Measurements from ENCODE around the gene SPTLC2.
A peak's percentile ranks its signal among the peaks of the same experiment; 100 is the strongest.
"Not testable (repeated sequence)": the region's sequence is repeated elsewhere in the genome, so short reads cannot be mapped to it uniquely, and the experiment has no call there.

SPTLC2 gene, protein sequence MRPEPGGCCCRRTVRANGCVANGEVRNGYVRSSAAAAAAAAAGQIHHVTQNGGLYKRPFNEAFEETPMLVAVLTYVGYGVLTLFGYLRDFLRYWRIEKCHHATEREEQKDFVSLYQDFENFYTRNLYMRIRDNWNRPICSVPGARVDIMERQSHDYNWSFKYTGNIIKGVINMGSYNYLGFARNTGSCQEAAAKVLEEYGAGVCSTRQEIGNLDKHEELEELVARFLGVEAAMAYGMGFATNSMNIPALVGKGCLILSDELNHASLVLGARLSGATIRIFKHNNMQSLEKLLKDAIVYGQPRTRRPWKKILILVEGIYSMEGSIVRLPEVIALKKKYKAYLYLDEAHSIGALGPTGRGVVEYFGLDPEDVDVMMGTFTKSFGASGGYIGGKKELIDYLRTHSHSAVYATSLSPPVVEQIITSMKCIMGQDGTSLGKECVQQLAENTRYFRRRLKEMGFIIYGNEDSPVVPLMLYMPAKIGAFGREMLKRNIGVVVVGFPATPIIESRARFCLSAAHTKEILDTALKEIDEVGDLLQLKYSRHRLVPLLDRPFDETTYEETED

DNA sequence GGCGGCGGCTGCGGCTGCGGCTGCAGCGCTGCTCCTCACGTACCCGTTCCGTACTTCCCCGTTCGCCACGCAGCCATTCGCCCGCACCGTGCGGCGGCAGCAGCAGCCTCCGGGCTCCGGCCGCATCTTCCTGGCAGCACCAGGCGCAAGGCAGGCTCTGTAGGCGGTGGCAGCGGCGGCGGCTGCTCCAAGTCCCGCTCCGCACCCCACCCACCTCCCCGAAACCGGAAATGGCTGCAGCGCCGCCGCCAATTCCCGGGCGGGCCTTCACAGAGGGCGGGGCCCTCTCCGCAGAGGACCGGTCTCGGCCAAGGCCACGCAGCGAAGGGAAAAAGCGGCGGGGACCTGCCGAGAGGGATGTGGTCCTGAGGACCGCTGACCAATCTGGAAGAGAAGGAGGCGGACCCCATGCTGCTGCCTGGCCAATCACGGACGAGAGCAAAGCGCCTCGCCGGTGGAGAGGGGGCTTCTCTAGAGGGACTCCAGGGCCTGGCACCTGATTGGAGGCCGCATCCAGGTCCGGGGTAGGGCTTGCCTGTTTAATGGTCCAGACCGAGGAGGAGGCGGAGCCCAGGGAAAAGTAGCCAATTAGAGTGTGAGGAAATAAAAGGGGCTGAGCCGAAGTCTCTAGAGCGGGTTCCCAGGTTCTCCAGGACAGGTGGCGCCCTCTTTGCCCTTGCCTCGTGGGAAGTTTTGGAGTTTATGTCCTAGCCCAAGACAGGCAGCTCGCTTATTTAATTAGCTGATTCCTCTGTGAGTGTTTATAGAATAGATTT, at the start of gene SPTLC2:
Gene SPTLC2 (minus strand): TSS at position 184 of the 776 bp plus-strand sequence. CDS start 58 bp downstream, at position 126.
- peak; percentile 100 for DNase-seq

DNA sequence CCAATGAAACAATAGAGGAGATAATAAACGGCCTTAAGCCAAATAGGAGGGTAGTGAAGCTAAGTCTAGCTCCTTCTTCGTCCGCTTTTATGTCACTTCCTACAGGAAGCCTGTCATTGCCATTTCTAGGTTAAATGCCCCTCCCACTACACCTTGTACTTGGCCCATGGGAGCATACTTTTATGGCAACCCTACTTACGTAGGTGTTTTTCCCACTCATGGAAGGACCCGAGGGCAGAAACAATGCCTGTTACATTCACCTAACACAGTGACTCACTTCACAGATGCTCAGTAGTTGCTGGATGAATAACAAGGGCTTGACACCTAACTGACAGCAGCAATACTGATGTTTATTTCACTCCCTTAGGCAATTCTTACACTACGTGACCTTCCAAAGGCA, 46.9 kb upstream of the SPTLC2 start:
- no peak for DNase-seq

DNA sequence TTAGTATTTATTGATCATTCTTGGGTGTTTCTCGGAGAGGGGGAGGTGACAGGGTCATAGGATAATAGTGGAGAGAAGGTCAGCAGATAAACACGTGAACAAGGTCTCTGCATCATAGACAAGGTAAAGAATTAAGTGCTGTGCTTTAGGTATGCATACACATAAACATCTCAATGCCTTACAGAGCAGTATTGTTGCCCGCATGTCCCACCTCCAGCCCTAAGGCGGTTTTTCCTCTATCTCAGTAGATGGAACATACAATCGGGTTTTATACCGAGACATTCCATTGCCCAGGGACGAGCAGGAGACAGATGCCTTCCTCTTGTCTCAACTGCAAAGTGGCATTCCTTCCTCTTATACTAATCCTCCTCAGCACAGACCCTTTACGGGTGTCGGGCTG, 45.1 kb upstream of the SPTLC2 start:
- not testable (repeated sequence) for DNase-seq

DNA sequence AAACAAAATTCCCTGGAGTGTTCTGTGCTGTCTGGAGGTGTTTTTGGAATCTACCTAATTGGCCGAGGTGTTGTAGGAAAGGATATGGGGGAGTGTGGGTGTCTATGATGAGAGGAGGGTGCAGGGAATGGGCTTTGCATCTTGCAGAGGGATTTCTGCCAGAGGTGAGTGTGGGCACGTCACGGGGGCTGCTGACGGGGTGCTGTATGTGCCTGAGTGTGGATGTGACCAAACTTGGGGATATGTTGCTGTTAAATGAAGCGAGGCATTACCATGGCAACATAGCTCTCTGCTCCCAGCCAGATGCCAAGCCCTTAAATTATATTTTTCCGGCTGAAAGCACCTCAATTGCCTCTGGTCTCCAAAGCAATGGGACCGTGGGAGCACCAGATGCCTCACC, 44.3 kb upstream of the SPTLC2 start:
- DNase-seq, result peak; percentile 71

DNA sequence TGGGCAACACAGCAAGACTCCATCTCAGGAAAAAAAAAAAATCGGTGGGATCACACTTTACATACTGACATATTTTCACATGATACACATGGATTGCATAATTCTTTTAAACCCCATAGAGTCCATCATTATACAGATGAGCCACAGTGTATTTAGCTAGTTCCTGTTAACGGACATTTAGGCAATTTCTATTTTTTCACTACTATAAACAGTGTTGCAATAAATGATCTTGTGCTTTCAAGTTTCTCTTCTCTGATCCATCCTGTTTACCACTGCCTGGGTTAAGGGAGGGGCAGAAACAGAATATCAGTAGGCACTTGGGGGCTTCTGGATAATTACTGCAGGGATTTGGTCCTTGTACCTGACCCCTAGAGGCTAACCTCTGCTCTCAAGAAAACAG, 43.4 kb upstream of the SPTLC2 start:
- no peak for DNase-seq

DNA sequence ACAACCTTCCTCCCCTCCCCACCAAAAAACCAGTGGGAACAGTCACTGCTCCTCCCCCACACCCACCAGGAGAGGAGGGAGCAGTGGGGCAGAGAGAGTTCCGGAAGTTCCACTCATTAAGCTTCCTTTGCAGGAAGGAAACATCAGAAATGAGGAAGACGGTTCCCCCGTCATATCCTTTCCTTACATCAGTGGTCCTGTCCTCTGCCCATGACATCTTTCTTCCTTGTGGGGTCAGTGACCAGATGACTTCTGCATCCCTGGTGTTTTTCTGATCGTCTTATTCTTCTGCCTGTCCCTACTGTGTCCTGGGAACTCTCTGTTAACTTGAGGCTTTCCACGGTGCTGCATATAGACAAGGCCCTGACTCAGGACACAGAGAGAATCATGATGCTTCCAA, 40.8 kb upstream of the SPTLC2 start:
- no peak for DNase-seq

DNA sequence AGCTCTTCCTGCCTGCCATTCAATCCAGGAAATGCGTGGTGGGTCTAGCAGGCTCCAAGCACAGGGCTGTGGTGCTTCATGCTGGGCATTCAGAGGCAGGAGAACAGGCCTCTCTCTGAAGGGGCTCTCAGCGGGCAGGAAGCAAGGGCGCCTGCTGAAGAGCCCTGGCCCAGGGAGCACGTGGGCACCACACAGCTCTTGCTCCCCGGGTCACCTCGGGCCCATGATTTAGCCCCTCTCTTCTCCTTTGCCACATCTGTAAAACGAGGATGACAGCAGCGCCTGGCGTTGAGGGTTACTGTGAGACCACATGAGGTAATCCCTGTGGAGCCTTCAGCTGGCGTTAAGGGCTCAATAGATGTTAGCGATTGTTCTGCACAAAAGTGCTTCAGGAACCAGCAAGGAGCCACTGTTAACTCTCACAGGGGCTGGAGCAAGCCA, 37.6 kb upstream of the SPTLC2 start:
- DNase-seq, result no peak

DNA sequence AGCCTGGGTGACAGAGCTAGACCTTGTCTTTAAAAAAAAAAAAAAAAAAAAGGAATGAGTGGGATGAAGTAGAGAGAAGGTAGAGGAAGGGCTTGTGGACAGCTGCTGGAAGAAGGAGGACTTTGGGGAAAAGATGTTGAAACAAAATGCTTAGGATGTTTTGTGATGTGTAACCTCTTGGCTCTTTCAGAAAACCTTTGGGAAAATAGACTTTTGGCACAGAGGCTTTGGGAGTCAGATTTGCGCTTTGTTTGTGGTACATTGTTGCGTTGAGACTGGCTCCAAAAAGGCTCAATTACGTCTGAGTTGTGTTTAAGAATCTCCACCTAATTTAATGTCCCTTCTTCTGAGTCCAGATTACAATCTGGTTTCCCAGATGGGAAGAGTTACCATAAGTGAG, 32.9 kb upstream of the SPTLC2 start:
- DNase-seq, result no peak

DNA sequence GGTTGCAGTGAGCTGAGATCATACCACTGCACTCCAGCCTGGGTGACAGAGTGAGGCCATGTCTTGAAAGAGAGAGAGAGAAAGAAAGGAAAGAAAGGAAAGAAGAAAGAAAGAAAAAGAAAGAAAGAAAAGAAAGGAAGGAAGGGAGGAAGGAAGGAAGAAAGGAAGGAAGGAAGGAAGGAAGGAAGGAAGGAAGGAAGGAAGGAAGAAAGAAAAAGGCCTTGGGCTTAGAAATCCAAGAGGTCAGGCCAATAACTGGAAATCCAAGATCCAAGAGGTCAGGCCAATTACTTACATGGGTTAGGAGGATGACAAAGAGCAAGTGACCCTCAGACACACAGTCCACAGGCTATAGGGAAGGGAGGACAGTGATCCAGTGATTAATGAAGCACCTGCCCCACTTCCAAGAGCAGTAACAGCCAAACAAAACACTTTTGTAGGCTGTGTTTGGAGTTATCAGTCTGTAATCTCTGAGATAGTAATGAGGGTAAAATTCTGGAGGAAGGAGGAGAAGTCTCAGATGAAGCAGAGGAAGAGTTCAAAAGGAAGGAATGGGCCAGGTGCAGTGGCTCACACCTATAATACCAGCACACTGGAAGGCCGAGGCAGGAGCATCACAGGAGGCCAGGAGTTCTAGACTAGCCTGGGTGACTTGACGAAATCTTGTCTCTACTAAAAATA, 32.2 kb upstream of the SPTLC2 start:
- no peak for DNase-seq

DNA sequence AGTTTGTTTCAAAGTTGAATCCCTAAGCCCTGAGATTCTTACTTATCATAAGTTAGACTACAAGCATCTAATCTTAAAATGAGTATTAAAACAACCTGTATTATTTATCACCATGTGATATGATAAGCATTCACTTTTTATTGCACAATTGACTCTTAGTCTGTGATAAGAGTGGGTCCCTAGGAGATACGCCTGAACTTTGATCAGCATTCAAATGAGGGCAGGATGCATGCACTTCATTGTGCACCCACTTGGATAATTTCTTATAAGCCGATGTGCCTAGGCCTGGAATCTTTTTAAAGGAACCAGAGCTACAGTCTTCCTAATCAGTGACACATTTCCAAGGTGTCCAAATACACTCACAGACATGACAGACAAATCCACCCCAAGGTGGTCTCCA, 31.4 kb upstream of the SPTLC2 start:
- DNase-seq, result no peak

DNA sequence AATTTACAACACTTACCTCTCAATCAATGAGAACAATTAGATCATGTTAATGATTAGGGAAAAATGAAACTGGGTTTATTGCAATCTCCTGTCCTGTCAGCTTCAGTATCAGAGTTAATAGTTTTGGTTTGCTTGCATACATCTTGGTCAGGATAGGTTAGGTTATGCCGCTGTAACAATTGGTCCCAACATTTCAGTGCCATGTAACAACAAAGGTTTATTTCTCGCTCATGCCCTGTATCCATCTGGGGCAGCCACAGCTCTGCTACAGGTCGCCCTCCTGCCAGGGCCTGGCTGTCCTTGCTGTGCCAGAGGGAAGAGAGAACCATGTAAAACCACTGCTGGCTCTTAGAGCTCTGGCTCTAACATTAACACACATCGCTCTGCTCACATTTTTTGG, 30.5 kb upstream of the SPTLC2 start:
- no peak for DNase-seq

DNA sequence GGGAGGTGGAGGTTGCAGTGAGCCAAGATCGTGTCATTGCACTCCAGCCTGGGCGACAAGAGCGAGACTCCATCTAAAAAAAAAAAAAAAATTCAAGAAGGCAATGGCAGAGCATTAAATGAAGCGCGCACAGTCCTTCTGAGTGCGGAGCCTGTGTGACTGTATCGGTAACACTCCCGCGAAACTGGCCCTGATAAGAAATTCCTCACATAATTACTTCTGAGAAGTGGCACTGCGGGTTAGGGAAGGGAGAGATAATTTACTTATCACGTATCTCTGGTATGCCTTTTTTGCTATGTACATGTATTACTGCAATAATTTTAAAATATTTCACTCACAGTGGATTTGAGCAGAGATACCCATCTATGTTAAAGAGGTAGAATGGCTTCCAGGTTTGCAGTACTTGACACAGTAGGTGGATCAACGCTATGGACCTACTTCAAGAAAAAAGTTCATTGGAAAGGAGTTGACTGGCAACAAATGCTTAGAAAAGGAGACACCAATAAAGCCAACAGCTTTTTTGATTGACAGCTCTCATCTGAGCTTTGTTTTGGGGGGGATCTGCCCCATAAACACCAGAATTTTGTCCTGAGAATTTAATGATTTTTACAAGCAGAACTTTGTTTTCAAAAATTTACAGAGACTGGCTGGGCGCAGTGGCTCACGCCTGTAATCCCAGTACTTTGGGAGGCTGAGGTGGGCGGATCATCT, 29.2 kb upstream of the SPTLC2 start:
- no peak for DNase-seq

DNA sequence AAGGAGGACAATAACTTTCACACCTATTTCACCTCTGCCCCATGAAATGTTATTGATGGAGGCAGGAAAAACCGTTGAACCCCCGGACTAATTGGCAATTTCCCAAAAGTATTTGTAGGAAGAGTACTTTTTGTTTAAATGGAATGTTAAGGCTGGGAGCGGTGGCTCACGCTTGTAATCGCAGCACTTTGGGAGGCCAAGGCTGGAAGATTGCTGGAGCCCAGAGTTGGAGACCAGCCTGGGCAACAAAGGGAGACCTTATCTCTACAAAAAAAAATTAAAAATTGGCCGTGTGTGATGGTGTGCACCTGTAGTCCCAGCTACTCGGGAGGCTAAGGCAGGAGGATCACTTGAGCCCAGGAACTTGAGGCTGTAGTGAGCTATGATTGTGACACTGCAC, 26.0 kb upstream of the SPTLC2 start:
- DNase-seq, result no peak

DNA sequence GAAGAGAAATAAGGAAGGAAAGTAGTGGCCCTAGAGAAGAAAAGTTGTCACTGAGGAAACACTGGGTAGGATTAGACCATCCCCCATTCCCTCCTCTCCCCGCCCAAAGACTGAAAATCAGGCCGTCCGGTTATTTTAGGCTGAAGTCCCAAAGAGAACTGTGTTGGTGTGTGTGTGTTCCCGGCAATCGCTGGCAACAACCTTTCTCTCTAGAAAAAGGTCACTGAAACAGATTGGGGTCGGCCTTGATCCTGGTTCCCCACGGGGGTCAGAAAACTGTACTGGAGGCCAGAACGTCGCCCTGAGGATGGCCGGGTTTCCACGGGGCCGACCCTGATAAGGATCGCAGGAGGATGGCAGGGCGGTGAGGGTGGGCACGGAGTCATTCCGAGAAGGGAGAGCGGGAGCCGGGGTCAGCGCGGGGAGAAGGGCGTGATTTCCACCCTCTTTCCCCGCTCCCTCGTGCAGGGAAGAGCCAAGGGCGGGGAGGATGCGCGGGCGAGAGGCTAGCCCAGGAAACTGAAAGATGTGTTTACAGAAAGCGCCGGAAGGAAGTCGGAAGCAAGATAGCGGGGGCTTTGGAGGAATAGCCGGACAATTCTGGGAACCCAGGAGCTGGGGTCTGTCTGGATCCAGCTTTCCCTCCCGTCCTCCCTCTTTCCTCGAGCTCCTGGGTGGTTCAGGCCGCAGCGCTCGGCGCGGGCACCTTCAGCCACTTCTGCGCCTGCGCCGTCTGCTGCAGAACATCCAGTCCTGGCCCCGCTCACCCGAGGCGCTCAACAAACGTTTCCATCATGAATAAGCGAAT, 25.3 kb upstream of the SPTLC2 start:
- DNase-seq, result no peak

DNA sequence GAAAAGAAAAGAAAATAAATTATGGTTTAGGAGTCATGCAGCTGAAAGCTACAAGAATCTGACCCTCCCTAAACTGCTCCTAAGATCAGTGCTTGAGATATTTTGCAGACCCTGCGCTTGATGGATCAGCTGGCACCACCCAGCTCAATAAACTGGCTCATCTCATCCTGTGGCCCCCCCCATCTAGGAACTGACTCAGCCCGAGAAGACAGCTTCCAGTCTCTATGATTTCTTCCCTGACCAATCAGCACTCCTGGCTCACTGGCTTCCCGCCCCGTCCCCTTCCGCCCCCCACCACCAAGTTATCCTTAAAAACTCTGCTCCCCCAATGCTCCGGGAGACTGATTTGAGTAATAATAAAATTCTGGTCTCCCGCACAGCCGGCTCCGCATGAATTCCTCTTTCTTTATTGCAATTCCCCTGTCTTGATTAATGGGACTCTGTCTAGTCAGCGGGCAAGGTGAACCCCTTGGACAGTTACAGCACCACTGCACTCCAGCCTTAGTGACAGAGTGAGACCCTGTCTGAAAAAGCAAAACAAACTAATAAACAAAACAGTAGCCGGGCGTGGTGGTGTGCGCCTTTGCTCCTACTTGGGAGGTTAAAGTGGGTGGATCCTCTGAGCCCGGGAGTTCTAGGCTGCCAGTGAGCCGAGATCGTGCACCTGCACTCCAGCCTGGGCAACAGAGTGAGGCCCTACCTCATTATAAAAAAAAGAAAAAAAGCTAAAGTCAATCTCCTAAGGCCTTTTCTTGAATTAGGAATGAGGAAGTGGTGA, 24.5 kb upstream of the SPTLC2 start:
- DNase-seq, result no peak

DNA sequence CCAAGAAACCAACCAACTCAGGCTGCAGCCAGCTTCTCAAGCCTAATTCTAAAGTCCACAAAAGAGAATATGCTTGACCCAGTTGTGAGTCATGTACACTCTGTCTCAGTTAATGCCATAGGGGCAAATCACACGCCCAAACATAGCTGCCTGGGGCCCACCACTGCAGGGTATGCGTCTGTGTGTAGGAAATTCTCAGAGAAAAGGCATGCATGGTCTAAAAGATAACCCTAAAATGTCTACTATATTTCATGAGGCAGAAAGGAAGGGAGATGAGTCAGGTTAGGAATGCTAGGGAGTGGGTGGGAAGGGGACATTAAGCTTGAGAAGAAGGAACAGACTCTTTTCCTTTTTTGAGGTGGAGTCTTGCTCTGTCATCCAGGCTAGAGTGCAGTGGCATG, 22.3 kb upstream of the SPTLC2 start:
- no peak for DNase-seq

DNA sequence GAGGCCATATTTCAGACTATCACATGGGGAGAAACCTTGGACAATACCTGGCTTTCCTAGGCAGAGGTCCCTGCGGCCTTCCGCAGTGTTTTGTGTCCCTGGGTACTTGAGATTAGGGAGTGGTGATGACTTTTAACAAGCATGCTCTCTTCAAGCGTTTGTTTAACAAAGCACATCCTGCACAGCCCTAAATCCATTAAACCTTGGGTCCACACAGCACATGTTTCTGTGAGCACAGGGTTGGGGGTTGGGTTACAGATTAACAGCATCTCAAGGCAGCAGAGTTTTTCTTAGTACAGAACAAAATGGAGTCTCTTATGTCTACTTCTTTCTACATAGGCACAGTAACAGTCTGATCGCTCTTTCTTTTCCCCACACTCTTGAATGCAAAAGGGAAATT, 19.4 kb upstream of the SPTLC2 start:
- DNase-seq, result not testable (repeated sequence)

DNA sequence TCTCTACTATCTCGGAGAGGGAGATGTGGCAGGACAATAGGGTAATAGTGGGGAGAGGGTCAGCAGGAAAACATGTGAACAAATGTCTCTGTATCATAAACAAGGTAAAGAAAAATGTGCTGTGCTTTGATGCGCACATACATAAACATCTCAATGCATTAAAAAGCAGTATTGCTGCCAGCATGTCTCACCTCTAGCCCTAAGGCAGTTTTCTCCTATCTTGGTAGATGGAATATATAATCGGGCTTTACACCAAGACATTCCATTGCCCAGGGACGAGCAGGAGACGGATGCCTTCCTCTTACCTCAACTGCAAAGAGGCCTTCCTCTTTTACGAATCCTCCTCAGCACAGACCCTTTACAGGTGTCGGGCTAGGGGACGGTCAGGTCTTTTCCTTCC, 19.0 kb upstream of the SPTLC2 start:
- DNase-seq, result not testable (repeated sequence)

DNA sequence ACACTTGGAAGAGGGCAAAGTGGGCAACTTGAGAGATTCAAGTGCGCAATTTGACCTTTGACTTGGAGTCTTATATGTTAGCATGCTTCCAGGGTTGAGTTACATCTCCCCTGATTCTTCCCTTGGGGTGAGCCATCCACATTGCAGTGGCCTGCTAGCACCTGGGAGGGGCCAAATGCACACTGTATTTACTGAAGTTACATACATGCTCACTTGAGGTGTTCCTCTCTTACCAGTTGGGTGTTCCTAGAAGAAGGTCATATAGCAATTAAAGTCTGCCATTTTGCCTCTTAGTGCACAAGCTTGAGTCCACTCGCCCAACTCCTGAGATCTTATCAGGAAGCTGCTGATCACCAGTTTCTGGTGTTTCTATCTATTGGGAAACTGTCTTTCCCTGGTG, 13.7 kb upstream of the SPTLC2 start:
- DNase-seq, result no peak

DNA sequence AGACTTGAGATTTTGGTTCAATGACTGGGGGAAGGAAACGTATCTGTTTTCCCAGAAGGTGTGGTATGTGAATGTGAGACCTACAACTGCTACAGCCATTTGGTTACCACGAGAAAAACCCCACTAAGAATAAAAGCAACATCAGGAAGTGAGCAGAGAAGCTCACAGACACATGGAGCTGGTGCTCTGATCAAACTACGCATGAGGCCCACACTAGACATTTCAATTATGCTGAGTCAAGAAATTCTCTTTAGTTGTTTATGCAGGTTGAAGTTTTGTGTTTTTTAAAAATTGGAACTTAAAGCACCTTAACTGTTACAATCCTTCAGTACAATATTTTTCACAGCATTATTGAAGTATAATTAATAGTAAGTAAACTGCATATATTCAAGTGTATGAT, 8.9 kb upstream of the SPTLC2 start:
- no peak for DNase-seq

DNA sequence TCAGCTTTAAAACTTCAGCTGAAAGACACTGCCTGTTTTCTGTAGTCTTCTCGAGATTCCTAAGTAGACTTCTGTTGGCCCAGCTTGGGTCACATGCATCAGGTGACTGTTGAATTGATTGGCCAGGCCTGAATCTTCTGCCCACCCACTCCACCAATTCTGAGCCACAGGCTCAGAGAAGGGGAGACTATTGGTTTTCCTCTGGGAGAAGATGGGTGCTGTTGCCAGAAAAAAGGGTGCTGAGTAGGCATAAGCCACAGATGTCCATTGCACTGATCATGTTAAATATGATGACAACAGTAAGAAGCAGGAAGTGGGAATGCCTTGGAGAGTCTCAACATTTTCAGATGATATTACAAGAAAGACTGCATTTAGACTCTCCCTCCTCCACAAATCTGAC, 6.8 kb upstream of the SPTLC2 start:
- no peak for DNase-seq
